LHCN-M2 (cell line): ENCODE results near the gene FBXO34. TPM values are rescaled to one million over a fixed set of nuclear protein-coding genes. Genes with fewer than 3 reads are reported as not detected.
A peak's percentile ranks its signal among the peaks of the same experiment; 100 is the strongest.

Experiments used
- DNase-seq: peaks from one replicate; pipeline ENCODE4 v3.0.0-alpha.2; 2012; ENCODE audit warnings: low read depth
- total RNA-seq: library from RNA; depleted of rRNA; stranded (reverse); fragments of >200 nt; gene quantifications from 2 replicates; pipeline ENCODE4 v1.2.3, GENCODE V29; 2014

The FBXO34 gene
- total RNA-seq, 1 experiment from 2014 or later = 14.0 TPM

GRCh38 chr14:55347040-55347439, 75.8 kb downstream of the FBXO34 start:
- DNase-seq = no peak

- DNase-seq = no peak
Observed at GRCh38 chr14:55347748-55348147, 76.5 kb downstream of the FBXO34 start.

- DNase-seq = no peak
Observed at GRCh38 chr14:55348766-55349453, 77.7 kb downstream of the FBXO34 start.

GRCh38 chr14:55349565-55349964, 78.3 kb downstream of the FBXO34 start:
- DNase-seq = no peak

- DNase-seq = no peak
Observed at GRCh38 chr14:55350461-55350860, 79.2 kb downstream of the FBXO34 start.

GRCh38 chr14:55351111-55351510, 79.9 kb downstream of the FBXO34 start:
- DNase-seq = no peak

GRCh38 chr14:55352201-55352600, 81.0 kb downstream of the FBXO34 start:
- DNase-seq = no peak

- DNase-seq = no peak
Observed at GRCh38 chr14:55353686-55354467, 82.7 kb downstream of the FBXO34 start.

- DNase-seq = peak; percentile 34
Observed at GRCh38 chr14:55354500-55354899, 83.3 kb downstream of the FBXO34 start.

GRCh38 chr14:55355922-55356321, 84.7 kb downstream of the FBXO34 start:
- no peak for DNase-seq

GRCh38 chr14:55356913-55357312, 85.7 kb downstream of the FBXO34 start:
- no peak for DNase-seq

- no peak for DNase-seq
Observed at GRCh38 chr14:55359307-55359706, 88.1 kb downstream of the FBXO34 start.

- DNase-seq = no peak
Observed at GRCh38 chr14:55361190-55361589, 90.0 kb downstream of the FBXO34 start.

GRCh38 chr14:55366271-55366670, 95.0 kb downstream of the FBXO34 start:
- peak; percentile 62 for DNase-seq

- DNase-seq = no peak
Observed at GRCh38 chr14:55370883-55371455, 99.7 kb downstream of the FBXO34 start.

- DNase-seq = no peak
Observed at GRCh38 chr14:55372423-55372822, 101.2 kb downstream of the FBXO34 start.

GRCh38 chr14:55372825-55373224, 101.6 kb downstream of the FBXO34 start:
- no peak for DNase-seq

- peak; percentile 40 for DNase-seq
Observed at GRCh38 chr14:55373784-55374705, 102.8 kb downstream of the FBXO34 start.

GRCh38 chr14:55374771-55375170, 103.5 kb downstream of the FBXO34 start:
- no peak for DNase-seq

- no peak for DNase-seq
Observed at GRCh38 chr14:55377236-55377635, 106.0 kb downstream of the FBXO34 start.

GRCh38 chr14:55381040-55381439, 109.8 kb downstream of the FBXO34 start:
- no peak for DNase-seq

- DNase-seq = no peak
Observed at GRCh38 chr14:55381561-55381960, 110.3 kb downstream of the FBXO34 start.
